ENCODE measurements around the gene NRXN2. TPM values are rescaled to one million over a fixed set of nuclear protein-coding genes. Genes with fewer than 3 reads are reported as not detected.
A peak's percentile ranks its signal among the peaks of the same experiment; 100 is the strongest.
"Not testable (repeated sequence)": the region's sequence is repeated elsewhere in the genome, so short reads cannot be mapped to it uniquely, and the experiment has no call there.

Gene NRXN2
- total RNA-seq, 1 donor, result 1.6 TPM

DNA sequence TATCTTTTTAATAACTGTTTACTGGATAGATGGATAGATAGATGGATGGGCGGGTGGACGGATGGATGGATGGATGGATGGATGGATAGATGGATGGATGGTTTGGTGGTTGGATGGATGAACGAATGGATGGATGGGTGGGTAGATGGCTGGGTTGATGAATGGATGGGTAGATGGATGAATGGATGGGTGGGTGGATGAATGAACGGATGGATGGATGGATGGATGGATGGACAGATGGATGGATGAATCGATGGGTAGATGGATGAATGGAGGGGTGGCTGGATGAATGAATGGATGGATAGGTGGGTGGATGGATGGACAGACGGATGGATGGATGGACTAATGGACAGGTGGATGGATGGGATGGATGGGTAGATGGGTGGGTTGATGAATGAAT lies 145.8 kb downstream of the NRXN2 start:
- no peak for DNase-seq (ENCODE audit: low read depth in 2 of 3, low spot score in 2 of 3)

DNA sequence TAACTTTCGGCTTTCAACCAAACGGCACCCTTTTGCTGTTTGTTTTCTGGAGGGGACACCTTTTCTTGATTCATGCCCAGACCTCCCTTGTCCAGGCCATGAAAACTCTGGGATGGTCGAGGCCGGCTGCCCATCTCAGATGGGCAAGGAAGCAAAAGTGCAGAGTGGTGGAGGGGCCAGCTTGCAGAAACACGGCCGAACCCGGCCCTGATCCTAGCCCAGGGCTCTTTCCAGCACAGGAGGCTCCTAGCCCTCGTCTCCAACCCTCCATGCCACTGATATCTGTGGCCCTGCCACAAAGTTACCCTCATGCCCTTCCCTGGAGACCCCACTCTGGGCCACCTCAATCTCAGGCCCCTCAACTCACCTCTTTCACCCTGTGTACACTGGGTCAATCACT lies 150.9 kb downstream of the NRXN2 start:
- no peak for DNase-seq (ENCODE audit: low read depth in 2 of 3, low spot score in 2 of 3)

DNA sequence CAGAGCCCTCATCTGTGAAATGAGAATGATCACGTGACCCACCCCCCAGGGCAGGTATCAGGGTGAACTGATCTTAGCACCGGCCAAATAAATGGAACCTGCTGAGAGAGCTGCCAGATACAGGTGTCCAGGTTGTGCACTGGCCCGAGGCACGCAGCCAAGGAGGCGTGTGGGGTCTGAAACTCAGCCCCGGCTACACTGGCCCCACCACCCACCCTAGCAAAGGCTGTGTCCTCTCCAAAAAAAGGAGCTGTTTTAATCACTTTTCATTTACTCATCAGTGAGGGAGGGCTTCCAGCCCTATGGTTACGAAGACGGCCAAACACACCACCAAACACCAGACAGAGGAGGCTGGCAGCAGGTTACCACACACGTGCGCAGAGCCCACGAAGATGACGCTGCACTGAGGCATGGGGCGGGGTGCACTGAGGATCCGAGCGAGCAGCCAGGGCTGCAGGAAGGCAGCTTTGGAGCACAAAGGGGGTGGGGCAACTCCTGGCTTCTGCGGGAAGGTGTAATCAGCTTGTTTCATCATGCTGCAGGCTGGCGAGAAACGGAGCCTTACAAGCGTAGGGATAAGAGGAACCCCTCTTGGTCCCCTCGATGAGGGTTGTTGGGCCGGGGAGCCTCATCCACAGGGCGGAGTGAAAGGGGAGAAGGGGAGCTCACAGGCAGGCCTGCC lies 151.4 kb downstream of the NRXN2 start:
- DNase-seq (ENCODE audit: low read depth in 2 of 3, low spot score in 2 of 3), result no peak

DNA sequence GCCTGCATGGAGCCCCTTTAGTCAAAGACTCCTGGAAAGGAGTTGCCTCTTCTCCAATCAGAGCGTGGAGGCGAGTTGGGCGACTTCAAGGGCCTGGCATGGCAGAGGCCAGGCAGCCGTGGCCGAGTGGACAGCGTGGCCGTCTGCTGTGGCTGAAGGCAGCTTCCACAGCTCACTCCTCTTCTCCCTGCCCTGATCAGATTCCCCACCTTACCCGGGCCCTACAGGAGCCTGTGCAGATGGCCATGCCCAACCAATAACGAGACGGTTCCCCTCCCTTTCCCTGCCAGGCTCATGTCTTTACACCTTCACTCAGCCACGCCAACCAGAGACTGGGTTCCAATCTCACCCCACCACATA lies 152.0 kb downstream of the NRXN2 start:
- DNase-seq (ENCODE audit: low read depth in 2 of 3, low spot score in 2 of 3), result no peak

DNA sequence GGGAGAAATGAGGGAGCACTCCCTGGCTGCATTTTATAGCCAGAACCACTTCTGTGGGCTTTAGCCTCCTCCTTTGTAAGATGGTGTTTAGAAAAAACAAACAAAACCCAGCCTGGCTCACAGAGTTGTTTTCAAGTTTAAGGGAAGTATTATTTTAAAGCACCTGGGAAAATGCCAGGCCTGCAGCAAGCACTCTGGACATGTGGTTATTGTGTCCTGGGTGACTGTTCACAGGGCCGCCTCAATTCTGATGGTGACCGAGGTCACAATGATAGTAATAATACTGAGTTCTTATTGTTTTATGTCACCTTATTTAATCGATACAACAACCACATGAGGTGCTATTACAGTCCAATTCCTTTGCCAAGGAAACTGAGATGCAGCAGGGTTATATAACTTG lies 152.7 kb downstream of the NRXN2 start:
- no peak for DNase-seq (ENCODE audit: low read depth in 2 of 3, low spot score in 2 of 3)

DNA sequence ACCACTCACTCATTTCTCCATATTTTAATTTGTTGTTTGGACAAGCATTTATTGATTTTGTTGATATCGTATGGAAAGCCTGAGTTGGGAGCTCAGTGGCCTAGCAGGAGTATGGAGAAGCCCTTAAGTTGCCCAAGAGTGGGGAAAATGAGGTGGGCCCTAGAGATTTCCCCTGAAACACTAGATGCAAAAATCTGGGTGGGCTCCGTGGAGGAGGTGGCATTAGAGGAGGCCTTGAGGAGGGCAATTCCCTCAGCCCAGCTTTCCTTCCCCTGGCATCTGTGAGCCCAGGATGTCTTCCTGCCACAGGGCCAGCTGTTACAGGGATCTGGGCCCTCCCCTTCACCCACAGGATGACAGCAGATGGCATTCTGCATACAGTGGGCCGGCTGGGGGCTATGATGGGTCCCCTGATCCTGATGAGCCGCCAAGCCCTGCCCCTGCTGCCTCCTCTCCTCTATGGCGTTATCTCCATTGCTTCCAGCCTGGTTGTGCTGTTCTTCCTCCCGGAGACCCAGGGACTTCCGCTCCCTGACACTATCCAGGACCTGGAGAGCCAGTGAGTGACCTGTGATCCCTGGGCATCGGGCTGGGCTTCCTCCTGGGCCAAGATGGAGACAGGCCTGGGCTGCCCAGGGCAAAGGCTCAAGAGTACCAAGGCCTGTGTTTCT lies 153.6 kb downstream of the NRXN2 start:
- DNase-seq (ENCODE audit: low read depth in 2 of 3, low spot score in 2 of 3), result no peak

DNA sequence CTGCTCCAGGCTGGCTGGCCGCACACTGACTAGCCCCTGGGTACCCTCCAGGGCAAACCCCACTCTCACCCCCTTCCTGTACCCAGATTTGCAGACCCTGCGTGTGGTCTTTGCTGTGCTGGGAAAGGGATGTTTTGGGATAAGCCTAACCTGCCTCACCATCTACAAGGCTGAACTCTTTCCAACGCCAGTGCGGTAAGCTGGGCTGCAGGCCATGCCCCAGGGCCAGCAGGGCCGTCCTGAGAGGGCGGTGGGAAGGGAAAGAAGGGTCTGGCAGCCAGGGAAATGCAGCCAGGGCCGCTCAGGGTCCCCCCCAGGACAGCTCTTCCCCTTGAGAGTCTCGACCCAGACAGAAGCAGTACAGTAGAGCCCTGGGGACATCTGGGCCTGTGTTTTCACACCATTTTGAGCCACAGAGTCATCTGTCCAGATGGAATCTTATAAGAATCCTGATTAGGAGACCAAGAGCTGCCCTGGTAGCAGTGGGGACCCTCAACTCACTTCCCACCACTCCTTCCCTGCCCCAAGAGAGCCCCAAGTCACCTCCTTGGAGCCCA lies 154.3 kb downstream of the NRXN2 start:
- DNase-seq (ENCODE audit: low read depth in 2 of 3, low spot score in 2 of 3), result no peak

DNA sequence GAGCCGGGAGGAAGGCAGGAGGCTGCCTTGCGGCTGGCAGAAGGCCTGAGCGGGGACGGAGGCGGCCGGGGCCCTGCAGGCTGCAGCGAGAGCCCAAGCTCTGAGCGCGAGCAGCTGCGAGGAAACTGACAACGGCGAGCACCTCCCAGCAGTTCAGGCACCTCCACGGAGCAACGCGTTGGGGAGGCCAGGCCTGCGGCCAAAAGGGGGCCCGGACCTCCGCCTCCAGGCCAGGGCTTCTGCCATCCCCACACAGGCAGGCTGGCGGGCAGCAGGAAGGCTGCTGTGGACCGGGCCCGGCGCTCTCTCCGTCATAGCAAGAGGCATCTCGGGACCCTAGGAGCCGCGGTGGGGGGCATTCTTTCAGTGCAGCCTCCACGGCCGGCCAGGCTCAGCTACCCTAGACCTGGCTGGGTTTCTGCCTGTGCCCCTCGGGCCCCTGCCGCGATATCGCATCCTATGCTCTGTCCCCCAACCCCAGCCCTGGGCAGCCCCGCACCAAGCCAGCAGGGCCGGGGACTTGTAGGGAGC lies 154.9 kb downstream of the NRXN2 start:
- no peak for DNase-seq (ENCODE audit: low read depth in 2 of 3, low spot score in 2 of 3)

DNA sequence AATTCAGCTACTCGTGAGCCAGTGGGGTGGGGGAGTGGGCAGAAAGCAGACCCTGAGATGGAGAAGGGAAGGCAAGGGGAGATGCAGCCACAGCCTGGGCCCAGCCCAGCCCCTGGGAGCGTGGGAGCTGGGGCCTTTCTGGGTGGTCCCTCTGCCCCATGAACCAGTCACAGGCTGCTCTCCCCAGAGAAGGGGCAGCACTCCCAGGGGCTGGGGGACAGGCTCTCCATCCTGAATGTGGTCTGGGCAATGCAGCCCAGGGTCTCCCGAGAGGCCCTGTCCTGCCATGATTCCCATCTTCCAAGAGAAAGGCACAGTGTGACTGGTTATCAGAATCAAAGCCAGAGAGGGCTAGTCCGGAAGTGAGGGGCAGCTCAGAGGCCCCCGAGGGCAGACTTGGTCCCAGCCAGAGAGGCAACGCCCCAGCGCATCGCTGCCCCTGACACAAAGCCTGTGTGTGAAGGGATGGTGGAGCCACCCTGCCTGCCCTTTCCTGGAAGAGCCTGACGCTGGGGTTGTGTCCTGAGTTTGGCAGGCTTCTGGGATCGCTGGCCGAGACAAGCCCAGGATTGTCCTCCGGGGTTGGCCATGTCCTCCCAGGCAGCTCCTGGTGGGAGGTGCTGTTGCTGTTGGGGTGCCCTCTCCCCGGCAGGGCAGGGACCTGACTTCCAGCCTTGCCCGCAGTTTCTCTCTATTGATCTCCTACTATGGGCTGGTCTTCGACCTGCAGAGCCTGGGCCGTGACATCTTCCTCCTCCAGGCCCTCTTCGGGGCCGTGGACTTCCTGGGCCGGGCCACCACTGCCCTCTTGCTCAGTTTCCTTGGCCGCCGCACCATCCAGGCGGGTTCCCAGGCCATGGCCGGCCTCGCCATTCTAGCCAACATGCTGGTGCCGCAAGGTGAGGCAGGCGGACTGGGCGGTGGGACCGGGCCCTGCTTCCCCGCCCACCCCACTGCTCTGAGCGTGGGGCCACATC lies 155.8 kb downstream of the NRXN2 start:
- no peak for DNase-seq (ENCODE audit: low read depth in 2 of 3, low spot score in 2 of 3)

DNA sequence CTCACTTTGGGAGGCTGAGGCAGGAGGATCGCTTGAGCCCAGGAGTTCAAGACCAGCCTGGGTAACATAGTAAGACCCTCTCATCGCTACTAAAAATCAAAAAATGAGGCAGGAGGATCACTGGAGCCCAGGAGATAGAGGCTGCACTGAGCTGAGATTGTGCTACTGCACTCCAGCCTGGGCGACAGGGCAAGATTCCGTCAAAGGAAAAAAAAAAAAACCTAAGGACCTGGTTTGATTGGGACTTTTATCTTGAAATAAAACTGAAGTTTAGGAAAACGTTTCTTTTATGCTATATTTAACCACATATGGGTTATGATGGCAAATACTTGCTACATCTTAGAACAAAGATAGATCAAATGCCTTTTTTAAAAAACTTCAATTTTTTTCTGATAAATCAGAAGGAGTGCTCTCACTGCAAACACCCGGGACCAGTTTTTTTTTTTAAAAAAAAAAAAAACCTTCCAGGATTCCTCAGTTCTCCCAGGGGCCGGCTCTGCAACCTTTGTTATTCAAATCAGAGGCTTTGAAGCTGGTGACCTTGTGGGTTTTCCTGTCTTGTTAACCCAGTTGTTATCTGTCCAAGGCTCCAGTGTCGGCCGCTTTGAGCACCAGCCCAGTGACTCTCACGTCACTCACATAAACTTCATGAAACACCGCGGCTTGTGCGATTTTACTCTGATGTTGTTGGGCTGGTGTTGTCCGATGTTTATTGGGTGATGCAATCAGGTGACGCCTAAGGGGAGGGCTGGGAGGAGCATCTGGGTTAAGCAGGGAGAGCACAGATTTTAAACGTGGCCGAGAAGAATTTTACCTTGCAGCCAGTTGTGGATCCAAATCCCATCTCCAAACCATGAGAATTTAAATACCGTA lies 156.7 kb downstream of the NRXN2 start:
- DNase-seq (ENCODE audit: low read depth in 2 of 3, low spot score in 2 of 3), result peak in 1 of 3 donors; percentile 33

DNA sequence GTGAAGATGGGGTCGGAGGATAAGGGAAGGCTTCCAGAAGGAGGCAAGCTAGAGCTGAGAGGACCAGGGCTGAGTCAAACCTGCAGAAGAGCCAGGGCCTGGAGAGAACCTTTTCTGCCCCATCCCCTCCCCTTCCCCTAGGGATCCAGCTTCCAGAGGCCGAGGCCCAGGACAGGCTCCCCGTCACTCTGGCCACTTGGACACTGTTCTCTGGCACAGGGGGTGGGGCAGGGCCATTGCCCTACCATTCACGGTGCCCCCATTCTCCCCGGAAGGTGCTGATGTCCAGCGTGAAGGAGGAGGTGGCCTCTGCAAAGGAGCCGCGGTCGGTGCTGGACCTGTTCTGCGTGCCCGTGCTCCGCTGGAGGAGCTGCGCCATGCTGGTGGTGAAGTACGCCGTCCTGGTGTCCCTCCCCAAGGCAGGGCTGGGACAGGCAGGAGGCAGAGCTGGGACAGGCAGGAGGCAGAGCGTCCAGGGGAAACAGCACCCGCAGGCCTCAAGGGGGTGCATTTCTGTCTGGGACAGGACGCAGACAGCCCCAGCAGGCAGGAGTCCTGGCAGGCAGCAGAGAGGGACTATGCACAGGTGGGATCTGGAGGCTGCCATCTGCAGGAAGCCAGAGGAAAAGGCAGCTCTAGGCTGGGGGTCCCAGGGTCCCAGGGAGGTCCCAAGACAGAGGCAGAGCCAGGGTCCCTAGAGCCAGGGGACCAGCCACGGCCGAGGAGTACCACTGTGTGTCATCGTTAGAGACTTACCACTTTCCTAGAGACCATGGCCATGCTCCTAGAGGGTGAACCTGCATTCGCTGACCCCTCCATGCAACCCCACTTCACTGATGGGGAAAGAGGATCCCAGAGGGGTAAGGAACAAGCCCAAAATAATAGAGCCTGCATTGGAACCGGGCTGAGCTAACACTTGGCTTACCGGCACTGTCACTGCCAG lies 157.8 kb downstream of the NRXN2 start:
- DNase-seq (ENCODE audit: low read depth in 2 of 3, low spot score in 2 of 3), result peak in 1 of 3 donors; percentile 12

DNA sequence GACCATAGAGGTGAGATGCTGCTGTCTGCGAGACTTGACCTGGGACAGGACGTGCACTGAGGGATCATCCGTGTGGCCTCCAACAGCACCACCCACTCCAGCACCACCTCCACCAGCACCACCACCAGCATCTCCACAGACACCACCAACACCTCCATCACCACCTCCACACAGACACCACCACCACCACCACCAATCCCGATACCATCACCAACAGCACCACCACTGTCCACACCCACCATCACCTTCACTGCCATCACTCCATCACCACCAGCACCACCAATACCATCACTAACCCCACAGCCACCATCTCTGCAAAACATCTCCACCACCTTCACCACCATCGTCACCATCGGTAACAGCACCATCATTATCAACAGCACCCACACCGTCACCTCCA lies 158.6 kb downstream of the NRXN2 start:
- no peak for DNase-seq (ENCODE audit: low read depth in 2 of 3, low spot score in 2 of 3)

DNA sequence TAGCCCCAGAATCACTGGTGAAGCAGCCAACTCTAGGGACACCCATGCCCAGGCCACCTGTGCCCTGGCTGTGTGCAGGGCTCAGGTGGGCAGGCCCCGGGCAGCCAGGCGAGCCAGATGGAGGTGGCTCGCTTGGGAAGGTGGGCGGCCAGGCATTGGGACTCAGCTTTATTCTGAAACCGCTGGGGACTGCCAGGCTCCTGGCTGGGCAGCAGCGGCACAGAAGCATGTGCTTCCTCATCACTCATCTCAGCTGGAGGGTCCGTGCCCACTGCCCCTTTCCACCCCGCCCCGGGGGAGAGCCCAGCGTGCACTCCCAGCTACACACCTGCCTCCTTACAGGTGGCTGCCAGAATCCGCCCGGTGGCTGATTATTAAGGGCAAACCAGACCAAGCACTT lies 159.0 kb downstream of the NRXN2 start:
- no peak for DNase-seq (ENCODE audit: low read depth in 2 of 3, low spot score in 2 of 3)

DNA sequence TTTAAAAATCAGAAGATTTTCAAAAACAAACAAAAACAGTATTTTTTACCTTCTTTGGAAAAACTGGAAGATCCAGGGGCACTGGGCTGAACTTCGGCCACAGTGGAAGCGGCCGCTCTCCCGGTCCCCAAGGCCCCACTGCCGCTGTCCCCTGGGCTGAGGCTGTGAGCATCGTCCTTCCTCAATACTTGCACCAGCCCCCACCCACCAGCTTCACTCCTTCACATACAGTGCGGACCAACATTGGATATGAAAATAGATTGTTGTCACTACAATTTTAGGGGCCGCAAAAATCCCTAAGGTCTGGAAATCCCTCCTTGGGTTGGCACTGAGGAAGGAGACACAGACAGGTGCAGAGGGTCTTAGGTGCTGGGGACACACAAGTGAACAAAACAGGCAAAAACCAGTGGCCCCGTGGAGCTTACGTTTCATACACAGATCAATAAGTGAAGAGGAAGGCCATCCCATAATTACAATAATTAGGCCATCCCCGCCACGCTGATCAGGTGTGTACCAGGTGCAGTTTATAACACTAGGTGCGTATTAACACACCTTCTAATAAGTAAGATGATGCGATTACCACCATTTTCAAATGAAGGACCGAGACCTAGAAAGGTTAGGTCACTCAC lies 160.2 kb downstream of the NRXN2 start:
- DNase-seq (ENCODE audit: low read depth in 2 of 3, low spot score in 2 of 3), result no peak

DNA sequence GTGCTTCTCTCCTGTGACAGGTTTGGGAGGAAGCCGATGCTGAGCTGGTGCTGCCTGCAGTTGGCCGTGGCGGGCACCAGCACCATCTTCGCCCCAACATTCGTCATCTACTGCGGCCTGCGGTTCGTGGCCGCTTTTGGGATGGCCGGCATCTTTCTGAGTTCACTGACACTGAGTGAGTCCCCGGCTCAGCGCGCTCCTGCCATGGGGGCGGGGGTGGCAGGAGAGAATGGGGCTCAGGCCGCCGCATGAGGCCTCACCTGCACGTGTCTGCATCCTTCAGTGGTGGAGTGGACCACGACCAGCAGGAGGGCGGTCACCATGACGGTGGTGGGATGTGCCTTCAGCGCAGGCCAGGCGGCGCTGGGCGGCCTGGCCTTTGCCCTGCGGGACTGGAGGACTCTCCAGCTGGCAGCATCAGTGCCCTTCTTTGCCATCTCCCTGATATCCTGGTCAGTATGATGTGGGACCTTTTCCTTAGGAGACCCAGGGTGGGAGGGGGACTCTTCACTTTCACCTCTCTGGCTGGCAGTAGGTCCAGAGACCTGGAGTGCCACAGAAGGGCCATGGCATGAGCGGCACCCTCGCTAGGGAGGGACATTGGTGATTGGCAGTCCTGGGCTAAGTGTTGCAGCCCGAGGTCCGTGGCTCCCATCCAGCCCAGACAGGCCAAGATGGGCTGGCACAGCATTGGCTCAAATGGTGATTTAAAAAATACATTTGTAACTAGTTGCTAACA lies 160.8 kb downstream of the NRXN2 start:
- DNase-seq (ENCODE audit: low read depth in 2 of 3, low spot score in 2 of 3), result no peak

DNA sequence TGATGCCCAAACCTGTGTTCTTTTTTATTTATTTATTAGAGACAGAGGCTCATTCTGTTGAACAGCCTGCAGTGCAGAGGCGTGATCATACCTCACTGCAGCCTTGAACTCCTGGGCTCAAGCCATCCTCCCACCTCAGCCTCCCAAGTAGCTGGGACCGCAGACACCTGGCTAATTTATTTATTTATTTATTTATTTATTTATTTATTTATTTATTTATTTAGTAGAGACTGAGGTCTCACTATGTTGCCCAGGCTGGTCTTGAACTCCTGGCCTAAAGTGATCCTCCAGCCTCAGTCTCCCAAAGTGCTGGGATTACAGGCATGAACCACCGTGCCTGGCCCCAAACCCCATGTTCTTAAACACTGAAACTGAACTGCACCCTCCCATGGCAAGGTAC lies 161.6 kb downstream of the NRXN2 start:
- not testable (repeated sequence) for DNase-seq (ENCODE audit: low read depth in 2 of 3, low spot score in 2 of 3)

DNA sequence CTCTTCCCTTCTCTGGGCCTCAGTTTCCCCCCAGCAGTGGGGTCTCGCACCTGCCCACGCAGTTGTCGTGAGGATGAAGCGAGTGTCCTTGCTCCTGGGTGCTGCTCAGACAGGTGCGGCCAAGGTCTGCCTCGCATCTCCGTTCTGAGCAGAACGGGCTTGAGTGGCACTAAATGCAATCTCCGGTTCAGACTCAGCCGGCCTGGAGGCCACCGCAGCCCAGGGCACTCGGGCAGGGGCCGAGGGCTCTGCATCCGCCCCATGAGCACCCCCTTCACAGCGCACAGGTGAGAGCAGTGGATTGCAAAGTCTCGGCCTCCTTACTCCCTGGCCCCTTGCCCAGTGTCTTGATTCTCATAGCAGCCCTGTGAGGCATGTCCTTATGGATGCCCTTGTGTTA lies 162.1 kb downstream of the NRXN2 start:
- DNase-seq (ENCODE audit: low read depth in 2 of 3, low spot score in 2 of 3), result no peak
